GM19324 (cell line): ENCODE data around the gene EN2.

ENCODE experiments used
- ATAC-seq: cut with Tn5 transposase; IDR thresholded peaks from one replicate; pipeline ENCODE4 v1.9.1; 2021; ENCODE audit warnings: mild to moderate bottlenecking, moderate library complexity; ENCODE audit not compliant: unreplicated experiment, low FRiP score

The EN2 gene

DNA sequence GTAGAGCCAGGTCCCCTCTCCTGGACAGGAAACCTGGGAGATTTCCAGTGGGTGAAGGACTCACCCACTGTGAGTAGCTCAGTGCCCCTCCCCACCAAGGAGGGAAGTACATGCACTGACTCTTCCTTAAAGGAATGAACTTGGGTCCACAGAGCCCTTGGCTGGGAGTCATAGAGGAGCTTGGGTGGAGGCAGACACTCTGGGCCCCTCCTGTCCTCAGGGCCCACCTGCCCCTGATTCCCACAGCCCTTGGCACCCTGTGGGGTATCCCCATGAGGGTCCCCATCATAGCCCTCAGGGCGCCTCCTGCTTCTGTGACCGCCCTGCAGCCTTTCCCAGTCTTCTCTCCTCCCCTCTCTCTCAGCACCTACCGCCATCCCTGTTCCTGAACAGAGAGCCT, 3.7 kb downstream of the EN2 start:
- ATAC-seq: no peak

DNA sequence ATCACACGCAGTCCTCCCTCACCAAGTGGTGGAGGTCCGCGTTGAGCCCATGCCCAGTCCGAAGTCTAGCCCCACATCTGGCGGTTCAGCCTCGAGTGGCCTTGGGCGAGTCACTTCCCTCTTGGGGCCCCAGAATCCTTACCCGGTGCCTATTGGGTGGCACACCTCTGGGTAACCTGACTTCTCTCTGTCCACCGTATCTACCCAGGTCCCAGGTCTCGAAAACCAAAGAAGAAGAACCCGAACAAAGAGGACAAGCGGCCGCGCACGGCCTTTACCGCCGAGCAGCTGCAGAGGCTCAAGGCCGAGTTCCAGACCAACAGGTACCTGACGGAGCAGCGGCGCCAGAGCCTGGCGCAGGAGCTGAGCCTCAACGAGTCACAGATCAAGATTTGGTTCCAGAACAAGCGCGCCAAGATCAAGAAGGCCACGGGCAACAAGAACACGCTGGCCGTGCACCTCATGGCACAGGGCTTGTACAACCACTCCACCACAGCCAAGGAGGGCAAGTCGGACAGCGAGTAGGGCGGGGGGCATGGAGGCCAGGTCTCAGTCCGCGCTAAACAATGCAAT, 4.3 kb downstream of the EN2 start:
- ATAC-seq: no peak

DNA sequence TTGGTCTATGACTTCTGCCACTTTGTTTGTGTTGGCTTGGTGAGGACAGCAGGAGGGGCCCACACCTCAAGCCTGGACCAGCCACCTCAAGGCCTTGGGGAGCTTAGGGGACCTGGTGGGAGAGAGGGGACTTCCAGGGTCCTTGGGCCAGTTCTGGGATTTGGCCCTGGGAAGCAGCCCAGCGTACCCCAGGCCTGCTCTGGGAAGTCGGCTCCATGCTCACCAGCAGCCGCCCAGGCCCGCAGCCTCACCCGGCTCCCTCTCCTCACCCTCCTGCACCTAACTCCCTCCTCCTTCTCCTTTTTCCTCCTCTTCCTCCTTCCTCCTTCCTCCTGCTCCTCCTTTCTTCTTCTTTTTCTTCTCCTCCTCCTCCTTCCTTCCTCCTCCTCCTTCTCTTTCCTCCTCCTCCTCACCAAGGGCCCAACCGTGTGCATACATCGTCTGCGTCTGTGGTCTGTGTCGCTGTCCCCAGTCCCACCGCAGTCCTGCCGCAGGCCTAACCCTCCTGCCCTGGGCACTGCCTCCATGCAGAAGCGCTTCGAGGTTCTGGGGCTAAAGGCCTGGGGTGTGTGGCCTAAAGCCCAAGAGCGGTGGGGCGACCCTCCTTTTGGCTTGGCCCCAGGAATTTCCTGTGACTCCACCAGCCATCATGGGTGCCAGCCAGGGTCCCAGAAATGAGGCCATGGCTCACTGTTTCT, 5.3 kb downstream of the EN2 start:
- no peak for ATAC-seq

DNA sequence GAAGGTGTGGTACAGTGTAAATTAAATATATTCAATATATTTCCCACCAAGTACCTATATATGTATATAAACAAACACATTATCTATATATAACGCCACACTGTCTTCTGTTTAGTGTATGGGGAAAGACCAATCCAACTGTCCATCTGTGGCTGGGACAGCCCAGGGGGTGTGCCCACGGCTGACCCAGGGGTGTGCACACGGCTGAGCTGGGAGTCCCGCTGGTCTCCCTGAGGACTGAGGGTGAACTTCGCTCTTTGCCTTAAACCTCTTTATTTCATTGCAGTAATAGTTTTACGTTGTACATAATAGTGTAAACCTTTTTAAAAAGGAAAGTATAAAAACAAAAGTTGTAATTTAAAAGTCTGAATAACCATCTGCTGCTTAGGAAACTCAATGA, 6.3 kb downstream of the EN2 start:
- no peak for ATAC-seq

DNA sequence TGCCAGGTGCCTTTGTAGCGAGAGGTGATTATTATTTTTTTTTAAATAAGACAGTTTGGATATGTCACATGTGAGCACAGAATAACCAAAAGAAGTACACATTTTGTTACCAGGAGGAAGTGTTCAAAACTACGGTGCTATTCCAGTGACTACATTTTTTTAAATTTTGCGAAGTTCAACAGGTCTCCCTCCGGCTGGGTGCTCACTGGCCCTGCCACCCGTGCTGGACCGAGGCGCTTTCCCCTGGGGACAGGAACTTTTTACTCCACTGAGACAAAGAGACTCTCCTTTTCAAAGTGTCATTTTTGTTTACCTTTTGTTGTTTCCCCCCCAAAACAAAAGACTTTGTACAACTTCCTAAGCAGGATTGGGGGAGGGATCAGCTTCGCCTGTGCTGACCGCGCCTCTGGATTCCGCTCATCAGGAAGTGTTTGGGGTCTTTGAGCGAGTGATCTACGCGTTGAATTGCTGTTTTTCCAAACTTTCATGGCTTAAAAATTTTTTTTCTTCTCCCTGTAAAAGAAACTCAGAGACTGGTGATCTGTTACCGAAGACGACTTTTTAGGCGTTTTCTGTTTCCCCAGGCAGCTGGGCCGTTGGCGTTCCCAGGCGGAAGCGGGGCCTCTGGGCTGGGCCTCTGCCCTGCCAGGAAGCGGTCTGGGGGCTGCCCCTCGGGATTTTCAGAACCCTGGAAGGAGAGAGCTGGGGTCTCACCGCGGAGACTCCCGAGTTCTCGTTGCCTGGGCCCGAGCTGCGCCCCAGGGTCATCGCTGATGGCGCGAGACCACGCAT, 7.2 kb downstream of the EN2 start:
- ATAC-seq: no peak

DNA sequence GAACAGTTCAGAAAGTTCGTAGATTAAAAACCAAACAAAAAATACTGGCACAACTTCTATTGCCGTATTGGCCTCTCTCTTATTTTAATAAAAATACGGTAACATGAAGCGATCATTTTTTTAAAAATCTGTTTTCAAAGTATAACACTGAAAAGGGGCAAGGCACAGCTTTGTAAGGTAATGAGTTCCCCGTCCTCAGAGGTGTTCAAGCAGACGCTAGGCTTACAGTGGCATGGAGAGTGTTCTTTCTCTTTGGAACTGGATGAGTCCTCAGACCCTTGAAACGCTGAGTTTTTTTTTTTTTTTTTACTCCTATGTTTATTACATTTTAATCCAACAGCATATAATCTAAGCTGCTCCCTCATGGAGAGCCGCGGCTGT, 7.8 kb downstream of the EN2 start:
- ATAC-seq: no peak

DNA sequence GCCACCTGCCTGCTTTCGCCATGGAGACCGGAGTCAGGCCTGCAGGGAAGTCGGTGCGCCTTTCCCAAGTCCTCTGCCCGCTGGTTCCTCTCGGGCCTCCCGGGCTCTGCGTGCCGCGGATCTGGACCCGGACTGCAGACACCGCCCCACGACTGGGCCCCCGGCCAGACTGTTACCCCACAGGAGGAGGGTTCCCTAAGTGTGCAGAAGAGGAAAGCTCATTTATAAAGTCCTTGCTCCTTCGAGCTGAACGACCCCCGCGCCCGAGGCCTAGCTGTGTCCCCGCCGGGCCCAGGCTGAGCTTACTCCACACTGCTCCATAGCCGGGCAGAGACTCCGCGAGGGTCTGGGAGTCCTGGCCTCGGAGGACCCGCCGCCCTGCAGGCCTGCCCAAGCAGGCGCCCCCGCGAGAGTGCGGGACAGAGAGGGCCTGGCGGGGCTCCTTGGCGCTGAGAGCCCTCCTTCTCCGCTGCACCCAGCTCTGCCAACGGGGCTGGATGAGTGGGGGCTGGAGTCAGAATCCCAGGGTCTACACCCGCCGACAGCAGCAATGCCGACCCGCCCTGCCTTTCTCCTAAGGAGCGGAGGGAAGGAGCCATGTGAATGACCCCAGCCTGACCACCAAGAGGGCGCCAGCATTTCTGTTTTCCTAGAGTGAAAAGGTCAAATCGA, 8.3 kb downstream of the EN2 start:
- ATAC-seq: no peak

DNA sequence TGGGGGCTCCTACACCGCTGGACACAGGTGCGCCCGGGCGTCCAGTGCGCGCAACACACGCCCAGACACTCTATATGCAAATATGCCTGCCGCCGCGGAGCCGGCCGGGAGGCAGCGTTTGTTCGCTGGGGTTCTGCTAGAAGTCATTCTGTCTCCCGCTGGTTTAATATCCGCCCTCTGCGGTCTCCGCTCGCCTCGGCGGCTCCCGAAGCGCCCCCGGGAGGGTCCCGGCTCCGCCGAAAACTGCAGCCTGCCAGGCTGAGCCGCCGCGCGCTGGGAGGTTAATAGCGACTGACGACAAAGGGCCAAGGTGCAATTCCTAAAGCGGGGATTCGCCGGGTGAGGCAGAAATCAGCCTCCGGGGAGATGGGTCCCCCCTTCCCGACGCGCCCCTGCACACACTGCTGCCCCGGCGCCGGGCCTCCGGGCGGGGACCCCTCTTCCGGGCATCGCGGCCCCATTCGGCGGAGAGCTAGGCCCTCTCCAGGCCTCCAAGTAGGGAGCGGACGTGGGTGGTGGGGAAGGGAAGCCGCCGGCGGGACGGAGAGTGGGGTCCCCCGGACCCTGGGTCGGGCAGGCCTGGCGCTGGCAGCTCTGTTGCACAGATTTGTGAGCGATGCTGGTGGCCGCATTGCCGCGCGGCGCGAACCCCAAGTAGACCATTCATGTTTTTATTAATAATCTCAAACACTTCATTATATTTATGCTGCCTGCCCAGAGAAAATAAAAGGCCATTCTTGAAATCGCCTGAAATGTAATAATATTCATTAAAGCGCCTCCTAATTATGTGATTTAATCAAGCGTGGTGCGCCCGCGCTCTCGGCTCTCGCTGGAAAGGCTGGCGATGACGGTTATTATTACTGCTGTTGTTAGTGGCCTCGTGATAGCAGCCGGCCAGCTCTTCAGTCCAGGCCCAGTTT, 9.1 kb downstream of the EN2 start:
- no peak for ATAC-seq

DNA sequence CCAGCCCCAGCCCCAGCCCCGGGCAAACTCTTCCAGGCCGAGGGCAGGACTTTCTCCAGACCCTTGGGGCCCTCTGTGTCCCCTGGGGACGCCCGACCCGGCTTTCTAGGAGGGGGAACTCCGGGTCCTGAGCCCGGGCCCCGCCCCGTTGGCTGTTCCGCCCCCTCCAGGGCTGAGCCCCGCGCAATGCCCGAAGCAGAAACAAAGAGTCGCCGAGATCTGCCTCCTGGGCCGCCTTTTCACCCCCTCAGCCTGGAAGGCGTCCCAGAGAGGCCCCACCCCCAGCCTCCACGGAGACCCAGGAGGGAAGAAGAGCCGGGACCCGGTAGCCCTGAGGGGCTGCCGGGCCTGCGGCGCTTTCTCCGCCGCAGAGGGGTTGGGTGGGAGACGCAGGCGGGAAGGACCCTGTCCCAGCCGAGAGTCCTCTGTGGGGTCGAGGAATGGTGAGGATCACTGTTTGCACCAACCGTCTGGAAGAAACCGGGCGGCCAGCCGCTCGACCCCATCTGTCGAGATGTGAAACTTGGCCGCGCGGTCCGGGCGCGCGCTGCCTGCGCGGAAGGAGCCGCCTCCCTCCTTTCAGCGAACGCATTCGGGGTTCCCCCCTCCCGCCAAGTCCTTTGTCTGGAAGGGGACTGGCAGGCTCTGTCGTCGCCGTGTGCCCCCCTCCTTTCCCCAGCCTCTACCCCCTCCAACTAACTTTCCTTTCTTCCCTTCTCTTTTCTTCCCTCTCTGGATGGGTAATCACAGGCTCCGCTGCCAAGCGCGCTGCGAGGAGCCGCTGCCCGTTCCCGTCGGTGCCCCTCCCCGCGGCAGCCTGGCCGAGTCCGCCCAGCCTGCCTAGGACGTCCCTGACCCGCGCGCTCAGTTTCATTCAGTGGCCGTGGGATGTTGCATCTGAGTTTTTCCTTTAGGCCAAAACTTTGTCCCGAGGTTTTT, 10.2 kb downstream of the EN2 start:
- no peak for ATAC-seq

DNA sequence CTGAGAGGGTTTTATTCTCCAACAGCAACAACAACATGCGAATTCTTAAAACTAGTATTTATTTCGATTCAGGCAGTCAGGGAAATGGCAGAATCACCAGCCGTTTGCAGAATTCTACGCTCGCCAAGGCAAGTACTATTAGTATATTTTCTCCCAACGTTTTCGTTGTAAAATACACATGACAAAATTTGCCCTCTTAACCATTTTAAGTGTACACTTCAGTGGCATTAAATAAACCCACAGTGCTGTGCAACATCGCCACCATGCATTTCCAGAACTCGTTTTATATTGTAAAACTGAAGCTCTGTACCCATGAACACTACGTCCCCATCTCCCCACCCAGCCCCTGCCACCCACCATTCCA, 10.8 kb downstream of the EN2 start:
- ATAC-seq: no peak

DNA sequence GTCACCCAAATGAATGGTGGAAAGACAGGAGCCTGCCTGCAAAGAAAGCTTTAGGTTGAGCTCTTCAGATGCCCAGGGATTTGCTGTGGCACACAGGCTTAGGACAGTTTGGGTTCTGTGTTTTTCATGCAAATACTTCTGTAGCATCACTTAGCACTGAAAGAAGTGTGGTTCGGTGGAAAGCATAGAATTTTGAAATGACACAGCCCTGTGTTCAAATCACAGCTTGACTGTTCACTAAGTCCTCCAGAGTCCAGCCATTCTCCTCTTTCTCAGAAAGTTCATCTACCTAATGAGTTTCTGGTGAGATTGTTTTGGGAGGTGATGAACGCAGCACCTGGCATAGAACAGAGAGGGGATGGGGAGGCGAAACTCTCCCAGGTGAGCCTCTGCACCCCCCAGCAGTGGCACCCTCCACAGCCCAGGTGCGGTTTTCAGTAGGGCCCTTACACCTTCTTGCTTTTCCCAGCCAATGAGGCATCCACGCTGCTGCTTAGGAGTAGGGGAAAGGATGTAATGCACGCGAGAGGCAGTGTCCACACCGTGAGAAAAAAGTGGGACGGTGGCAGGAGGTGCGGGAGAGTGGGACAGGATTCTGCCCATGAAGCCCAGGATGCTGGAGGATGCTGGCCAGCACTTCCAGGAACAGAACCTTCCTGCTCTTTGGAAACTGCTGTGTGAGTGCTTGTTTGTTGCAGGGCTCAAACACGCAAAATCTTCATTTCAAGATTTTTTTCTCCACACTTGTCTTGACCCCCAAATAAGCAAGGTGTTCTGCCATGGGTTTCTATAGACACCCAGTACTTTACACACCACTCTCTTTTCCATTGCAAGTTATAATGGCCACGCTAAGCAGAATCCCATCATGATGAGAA, 11.6 kb downstream of the EN2 start:
- ATAC-seq: no peak

DNA sequence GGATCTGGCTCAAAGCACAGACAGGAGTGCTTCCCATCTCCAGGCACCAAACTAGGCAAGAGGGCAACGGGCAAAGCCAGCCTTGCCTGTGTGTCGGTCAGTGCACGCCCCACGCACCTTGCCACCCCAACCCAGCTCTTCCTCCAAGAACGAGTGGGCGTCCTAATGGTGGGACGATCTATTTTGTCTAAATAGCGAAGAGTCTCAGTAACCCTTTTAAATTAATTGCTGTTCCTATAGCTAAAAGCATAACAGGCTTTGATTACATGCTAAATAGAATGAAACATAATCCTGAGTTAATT, 12.2 kb downstream of the EN2 start:
- no peak for ATAC-seq

DNA sequence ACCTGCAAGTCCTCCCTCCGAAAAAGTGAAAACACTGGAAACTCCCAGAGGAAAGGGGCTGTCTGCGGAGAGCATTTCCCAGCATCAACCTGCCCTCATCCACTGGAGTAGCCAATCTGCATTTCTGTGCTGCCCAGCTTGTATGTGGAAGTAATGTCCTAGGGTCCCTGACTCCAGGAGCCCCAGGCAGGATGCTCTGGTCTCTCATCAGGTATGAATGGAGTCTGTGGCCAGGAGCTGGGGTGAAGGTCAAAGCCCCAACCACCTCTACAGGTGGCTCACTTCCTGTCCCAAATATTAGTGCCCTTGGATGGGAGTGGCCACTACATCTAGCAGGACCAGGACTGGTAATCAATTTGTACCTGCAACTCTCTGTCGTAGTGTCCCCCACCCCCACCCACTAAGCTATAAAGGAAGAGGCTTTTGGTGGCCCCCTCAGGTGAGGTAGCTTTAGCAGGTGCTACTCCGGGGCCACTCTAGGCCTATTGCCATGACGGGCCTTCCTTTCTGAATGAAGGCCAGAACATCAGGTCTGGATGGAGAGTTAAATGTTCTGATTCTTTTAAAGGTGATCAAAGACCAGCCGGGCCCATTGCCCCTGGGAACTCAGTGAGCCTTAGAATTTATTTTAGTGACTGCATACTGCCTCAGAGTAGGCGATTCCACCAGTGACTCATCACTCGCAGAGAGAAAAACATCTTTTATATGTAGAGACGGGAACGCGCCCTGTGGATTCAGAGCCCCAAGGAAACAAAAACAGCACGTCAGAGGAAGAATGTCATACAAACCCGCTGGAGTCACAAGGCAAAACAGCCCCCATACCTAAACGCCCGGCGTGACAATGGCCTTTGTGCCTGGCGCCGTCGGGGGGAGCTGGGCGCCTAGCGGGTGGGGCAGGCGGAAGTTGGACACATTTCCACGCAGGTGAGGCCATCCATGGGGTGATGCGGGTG, 13.0 kb downstream of the EN2 start:
- no peak for ATAC-seq

DNA sequence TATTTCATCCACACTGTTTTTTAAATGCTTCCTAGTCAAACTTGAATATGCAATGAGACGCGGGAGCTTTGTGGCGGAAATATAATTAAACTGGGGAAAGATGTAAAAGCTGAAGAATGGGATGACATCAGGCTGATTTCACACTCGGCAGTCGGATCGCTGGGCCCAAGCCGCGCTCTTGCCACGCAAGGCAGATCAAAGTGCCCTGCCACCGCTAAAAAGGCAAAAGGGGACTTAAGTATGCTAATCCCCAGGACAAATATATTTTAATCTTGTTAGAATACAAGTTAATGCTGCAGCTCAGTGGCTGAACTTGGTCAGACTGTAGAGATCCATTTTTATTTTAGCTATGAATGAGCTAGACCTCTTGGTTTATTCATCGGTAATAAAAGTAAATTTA, 13.8 kb downstream of the EN2 start:
- no peak for ATAC-seq

DNA sequence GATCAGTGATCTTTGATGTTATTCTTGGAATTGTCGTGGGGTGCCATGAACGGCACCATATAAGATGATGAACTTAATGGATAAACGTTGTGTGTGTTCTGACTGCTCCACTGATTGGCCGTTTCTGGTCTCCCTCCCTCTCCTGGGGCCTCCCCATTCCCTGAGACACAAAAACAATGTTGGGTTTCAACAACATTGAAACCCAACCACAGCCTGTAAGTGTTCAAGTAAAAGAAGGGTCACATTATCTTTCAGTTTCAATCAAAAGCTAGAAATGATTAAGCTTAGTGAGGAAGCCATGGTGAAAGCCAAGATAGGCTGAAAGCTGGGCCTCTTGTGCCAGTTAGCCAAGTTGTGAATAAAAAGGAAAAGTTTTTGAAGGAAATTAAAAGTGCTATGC, 19.5 kb downstream of the EN2 start:
- peak; percentile 82 for ATAC-seq

DNA sequence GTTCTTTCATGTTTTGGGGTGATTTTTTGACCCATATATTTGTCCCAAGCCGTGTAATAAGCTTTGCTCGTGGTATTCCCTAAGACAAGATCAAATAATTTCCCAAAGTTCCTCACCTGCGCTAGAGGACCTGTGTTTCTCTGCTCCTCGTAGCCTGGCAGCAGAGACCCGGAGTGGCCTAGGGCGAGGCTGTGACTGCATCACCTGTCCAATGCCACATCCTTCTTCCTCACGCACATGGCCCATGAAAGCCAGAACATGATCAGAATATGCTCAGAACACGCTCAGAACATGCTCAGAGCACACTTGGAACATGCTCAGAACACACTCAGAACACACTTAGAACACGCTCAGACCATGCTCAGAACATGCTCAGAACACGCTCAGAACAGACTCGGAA, 23.8 kb downstream of the EN2 start:
- ATAC-seq: no peak

DNA sequence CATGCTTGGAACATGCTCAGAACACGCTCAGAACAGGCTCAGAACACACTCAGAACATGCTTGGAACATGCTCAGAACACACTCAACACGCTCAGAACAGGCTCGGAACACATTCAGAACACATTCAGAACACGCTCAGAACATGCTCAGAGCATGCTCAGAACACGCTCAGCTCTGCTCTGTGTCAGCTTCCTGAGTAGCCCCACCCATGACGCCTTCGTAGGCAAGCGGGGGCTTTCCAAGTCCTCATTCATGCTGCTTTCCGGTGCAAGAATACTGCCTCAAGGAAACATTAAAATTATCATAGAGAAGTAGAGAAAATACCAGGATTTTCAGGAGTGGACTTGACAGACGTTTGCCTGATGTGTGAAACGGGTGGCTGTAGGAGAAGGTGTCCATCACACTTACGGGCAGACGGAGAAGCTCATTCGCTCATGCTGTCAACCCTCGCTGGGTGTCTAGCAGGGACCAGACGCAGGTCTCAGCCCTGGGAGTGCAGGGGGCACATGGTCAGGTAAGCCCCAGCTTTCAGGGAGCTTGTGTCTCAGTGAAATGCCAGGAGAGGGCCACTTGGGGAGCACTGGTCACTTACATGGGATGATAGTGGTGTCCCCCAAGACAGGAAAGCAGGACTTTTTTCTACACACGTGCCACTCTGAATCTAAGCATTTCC, 24.7 kb downstream of the EN2 start:
- ATAC-seq: no peak
